ENCODE results near the gene NFIB.

The NFIB gene

DNA sequence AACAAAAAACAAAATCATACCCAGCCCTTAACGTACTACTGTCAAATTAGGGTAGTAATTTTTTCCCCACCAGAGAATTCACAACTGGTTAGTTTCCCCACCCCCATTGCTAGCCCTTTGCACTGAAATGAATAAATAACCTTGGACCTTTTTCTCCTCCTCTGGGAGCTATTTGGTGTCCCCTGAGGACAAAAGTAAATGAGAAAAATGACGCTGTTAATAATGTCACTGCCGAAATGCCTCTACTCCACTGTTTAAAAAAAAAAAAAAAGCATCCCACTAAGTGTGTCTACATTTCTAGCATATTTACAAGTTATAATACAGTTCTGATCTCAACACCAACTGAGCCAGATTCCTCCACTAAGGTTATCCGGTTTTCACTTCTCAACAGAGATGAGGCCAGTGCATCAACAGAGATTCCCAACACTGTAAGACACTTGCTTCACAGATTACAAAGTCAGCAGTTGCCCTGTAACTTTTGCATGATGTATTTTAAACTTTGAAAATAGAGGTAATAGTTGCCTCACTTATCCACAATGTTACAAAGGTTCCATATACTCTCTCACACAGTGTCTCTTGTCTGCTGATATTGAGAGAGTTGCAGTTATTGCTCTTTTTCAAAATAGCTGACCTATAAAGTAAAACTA, 5.1 kb upstream of the NFIB start:
- no peak for DNase-seq (ENCODE audit: low read depth, low spot score)
- no peaks in the 10 kb centered on the region for H3K9me3 ChIP-seq (ENCODE audit: insufficient read depth, low read length)
- H3K36me3 ChIP-seq (ENCODE audit: insufficient read depth, insufficient read length, low read length) = no peaks in the 10 kb centered on the region
- H3K27me3 ChIP-seq (ENCODE audit: insufficient read depth, insufficient read length) = peaks cover 82% of the 10 kb centered on the region
- TF ChIP-seq YY1 (IDR thresholded peaks at IDR 0.05; ENCODE audit: insufficient read depth, insufficient read length) (no peak), ZNF274 (IDR thresholded peaks at IDR 0.05; ENCODE audit: low read depth, low read length) (no peak), SUZ12 (IDR thresholded peaks at IDR 0.05; ENCODE audit: extremely low read depth, insufficient read depth, insufficient read length) (no peak)
- H3K9ac ChIP-seq (ENCODE audit: insufficient read length, low read depth) = no peak overlapping the region
- no peaks in the 10 kb centered on the region for H3K4me1 ChIP-seq (ENCODE audit: insufficient read depth, insufficient read length)
- no peak overlapping the region for H3K4me3 ChIP-seq (ENCODE audit: insufficient read length, low read depth)

DNA sequence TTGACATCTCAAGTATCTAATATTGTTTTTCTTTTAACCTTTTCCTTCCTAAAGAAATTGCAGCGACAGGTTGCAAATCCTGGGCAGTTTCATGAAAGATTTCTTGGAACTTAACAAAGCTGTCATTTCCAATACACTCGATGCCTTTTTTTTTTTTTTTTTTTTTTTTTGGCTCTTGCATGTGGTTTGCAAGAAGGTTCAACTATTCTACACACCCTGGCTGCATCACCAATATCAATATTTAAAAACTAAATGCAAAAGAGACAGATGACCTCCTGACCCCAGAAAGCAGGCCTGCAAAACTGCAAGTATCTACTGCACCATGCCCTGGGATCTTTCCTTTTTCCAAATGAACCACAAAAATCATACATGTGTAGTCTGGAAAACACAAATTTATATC, 4.4 kb upstream of the NFIB start:
- TF ChIP-seq YY1 (IDR thresholded peaks at IDR 0.05; ENCODE audit: insufficient read depth, insufficient read length) (no peak), SUZ12 (IDR thresholded peaks at IDR 0.05; ENCODE audit: extremely low read depth, insufficient read depth, insufficient read length) (no peak), ZNF274 (IDR thresholded peaks at IDR 0.05; ENCODE audit: low read depth, low read length) (no peak)
- Histone ChIP-seq H3K9me3 (ENCODE audit: insufficient read depth, low read length) (no peaks in the 10 kb centered on the region), H3K4me3 (ENCODE audit: insufficient read length, low read depth) (no peak overlapping the region), H3K9ac (ENCODE audit: insufficient read length, low read depth) (no peak overlapping the region), H3K36me3 (ENCODE audit: insufficient read depth, insufficient read length, low read length) (no peaks in the 10 kb centered on the region), H3K27me3 (ENCODE audit: insufficient read depth, insufficient read length) (peaks cover 77% of the 10 kb centered on the region), H3K4me1 (ENCODE audit: insufficient read depth, insufficient read length) (no peaks in the 10 kb centered on the region)
- DNase-seq (ENCODE audit: low read depth, low spot score) = no peak

DNA sequence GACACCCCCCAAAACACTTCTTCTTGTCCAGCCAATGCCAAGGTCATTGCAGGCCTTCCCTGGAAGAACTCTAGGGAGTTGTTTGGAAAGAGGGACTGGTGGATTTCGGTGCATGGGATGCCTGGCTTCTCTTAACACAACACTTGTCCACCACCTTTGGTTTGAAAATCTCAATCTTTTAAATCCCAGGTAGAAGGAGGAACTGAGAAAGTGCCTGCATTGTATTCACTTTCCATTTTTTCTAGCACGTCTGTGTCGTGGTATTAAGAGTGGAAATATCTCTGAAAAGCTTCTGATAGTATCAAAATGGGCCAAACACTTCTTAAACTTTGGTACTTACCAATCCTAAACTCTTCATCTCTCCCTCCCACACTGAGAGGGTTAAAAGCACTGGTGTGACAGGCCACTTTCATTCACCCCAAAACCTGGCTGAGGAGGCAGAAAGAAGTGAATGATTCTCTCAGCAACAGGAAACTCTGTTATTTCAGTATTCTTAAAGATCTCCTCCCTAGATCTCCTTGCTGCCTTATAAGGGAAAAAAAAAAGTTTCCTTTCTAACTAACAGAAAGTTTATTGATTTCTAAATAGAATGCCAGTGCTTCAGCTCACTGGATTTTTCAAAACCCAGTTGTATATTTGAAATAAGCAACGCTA, 3.9 kb upstream of the NFIB start:
- Histone ChIP-seq H3K36me3 (ENCODE audit: insufficient read depth, insufficient read length, low read length) (no peaks in the 10 kb centered on the region), H3K9me3 (ENCODE audit: insufficient read depth, low read length) (no peaks in the 10 kb centered on the region), H3K4me1 (ENCODE audit: insufficient read depth, insufficient read length) (no peaks in the 10 kb centered on the region), H3K9ac (ENCODE audit: insufficient read length, low read depth) (no peak overlapping the region), H3K4me3 (ENCODE audit: insufficient read length, low read depth) (no peak overlapping the region), H3K27me3 (ENCODE audit: insufficient read depth, insufficient read length) (peaks cover 77% of the 10 kb centered on the region)
- DNase-seq (ENCODE audit: low read depth, low spot score) = no peak
- TF ChIP-seq YY1 (IDR thresholded peaks at IDR 0.05; ENCODE audit: insufficient read depth, insufficient read length) = no peak
- TF ChIP-seq ZNF274 (IDR thresholded peaks at IDR 0.05; ENCODE audit: low read depth, low read length) = no peak
- TF ChIP-seq SUZ12 (IDR thresholded peaks at IDR 0.05; ENCODE audit: extremely low read depth, insufficient read depth, insufficient read length) = no peak

DNA sequence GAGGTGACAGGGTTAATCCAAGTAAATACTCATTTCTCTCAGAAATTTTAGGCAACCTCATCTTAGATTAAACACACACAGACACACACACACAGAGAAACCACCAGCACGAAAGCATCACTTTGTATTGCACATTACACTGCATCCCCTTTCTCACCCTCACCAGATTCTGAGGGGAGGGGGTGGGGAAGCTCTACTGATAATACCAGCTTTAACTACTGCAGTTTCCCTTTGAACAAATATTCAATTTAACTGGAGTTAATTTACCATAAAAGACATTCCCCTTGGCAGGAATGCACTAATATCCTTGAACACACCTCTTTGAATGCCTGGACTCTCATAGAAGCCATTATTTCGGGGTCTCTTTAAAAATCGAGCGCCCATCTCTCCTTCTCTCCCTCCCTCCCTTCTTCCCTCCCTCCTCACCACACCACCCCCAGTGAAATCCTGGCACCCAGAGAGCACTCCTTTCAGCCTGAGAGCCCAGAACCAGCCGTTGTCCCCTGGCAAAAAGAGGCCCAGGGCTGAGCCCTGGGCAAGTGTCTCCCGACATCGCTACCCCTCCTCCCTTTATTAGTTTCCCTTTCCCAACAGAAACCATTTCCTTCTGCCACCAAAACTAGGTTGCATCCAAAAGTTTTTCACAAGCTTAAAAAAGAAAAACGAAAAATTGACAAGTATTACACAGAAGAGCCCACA, 2.8 kb upstream of the NFIB start:
- Histone ChIP-seq H3K36me3 (ENCODE audit: insufficient read depth, insufficient read length, low read length) (no peaks in the 10 kb centered on the region), H3K27me3 (ENCODE audit: insufficient read depth, insufficient read length) (peaks cover 80% of the 10 kb centered on the region), H3K9me3 (ENCODE audit: insufficient read depth, low read length) (no peaks in the 10 kb centered on the region), H3K9ac (ENCODE audit: insufficient read length, low read depth) (peak overlapping the region; percentile 76), H3K4me3 (ENCODE audit: insufficient read length, low read depth) (peak overlapping the region; percentile 73), H3K4me1 (ENCODE audit: insufficient read depth, insufficient read length) (no peaks in the 10 kb centered on the region)
- DNase-seq (ENCODE audit: low read depth, low spot score) = no peak
- TF ChIP-seq ZNF274 (IDR thresholded peaks at IDR 0.05; ENCODE audit: low read depth, low read length) (no peak), YY1 (IDR thresholded peaks at IDR 0.05; ENCODE audit: insufficient read depth, insufficient read length) (no peak), SUZ12 (IDR thresholded peaks at IDR 0.05; ENCODE audit: extremely low read depth, insufficient read depth, insufficient read length) (no peak)

GRCh38 chr9:14315875-14316601, 2.1 kb upstream of the NFIB start:
- H3K27me3 ChIP-seq (ENCODE audit: insufficient read depth, insufficient read length) = peaks cover 80% of the 10 kb centered on the region
- no peaks in the 10 kb centered on the region for H3K36me3 ChIP-seq (ENCODE audit: insufficient read depth, insufficient read length, low read length)
- peak overlapping the region; percentile 76 for H3K9ac ChIP-seq (ENCODE audit: insufficient read length, low read depth)
- H3K9me3 ChIP-seq (ENCODE audit: insufficient read depth, low read length) = no peaks in the 10 kb centered on the region
- H3K4me3 ChIP-seq (ENCODE audit: insufficient read length, low read depth) = peak overlapping the region; percentile 73
- no peaks in the 10 kb centered on the region for H3K4me1 ChIP-seq (ENCODE audit: insufficient read depth, insufficient read length)
- peak; percentile 33 for DNase-seq (ENCODE audit: low read depth, low spot score)
- TF ChIP-seq YY1 (IDR thresholded peaks at IDR 0.05; ENCODE audit: insufficient read depth, insufficient read length) (no peak), SUZ12 (IDR thresholded peaks at IDR 0.05; ENCODE audit: extremely low read depth, insufficient read depth, insufficient read length) (no peak), ZNF274 (IDR thresholded peaks at IDR 0.05; ENCODE audit: low read depth, low read length) (no peak)

DNA sequence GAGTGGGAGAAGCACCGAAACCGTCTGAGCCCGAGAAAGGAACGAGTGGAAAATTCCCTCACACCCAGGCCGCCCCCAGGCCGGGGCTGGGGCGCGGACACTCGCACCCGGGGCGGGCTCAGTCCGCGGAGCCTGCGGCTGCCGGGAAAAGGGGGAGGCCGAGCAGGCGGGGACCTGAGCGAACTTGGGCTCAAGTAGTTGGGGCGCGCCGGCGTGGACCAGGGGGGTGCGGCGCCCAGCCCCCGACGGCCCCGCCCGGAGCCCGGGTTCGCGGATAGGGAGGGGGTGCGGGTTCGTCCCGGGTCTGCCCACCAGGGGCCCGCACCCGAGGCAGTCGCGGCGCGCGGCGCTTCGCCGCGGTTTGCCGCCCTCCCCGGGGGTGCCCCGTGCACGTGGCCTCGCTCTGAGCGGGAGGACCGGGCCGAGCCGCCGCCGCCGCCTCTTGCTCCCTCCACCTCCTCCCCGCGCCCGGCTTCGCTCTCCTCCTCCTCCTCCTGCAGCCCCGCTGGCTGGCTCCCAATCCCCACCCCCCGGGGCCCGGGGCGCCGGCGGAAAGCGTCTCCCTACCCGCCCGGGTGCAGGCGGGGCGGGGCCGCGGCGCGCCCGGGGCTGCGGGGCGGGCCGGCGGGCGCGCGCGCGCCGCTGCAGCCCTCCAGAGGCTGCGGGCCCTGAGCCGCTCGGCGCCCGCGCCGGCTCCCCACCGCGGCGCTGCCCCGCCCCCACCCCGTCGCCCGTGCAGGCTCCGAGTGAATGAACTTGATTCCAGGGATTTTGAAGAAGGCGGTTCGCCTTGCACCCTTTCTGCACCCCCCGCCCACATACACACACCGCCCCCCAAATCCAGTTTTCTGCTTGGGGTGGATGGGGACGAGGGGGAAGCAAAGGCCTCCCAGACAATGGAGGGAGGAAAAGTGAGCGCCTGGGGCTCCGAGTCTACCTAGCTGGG, 1.3 kb upstream of the NFIB start:
- TF ChIP-seq YY1 (IDR thresholded peaks at IDR 0.05; ENCODE audit: insufficient read depth, insufficient read length) = no peak
- no peak for TF ChIP-seq SUZ12 (IDR thresholded peaks at IDR 0.05; ENCODE audit: extremely low read depth, insufficient read depth, insufficient read length)
- no peak for TF ChIP-seq ZNF274 (IDR thresholded peaks at IDR 0.05; ENCODE audit: low read depth, low read length)
- Histone ChIP-seq H3K4me1 (ENCODE audit: insufficient read depth, insufficient read length) (no peaks in the 10 kb centered on the region), H3K9me3 (ENCODE audit: insufficient read depth, low read length) (no peaks in the 10 kb centered on the region), H3K9ac (ENCODE audit: insufficient read length, low read depth) (peak overlapping the region; percentile 82), H3K4me3 (ENCODE audit: insufficient read length, low read depth) (peak overlapping the region; percentile 73), H3K36me3 (ENCODE audit: insufficient read depth, insufficient read length, low read length) (no peaks in the 10 kb centered on the region), H3K27me3 (ENCODE audit: insufficient read depth, insufficient read length) (peaks cover 73% of the 10 kb centered on the region)
- peak; percentile 46 for DNase-seq (ENCODE audit: low read depth, low spot score)

All from NT2/D1 (cell line).